HEK293 (cell line): Measurements from ENCODE around the gene SF3B5.

Experiments used
- CTCF ChIP-seq: fragments of 450-650 bp; formaldehyde crosslinking; IDR thresholded peaks from 2 replicates; pipeline ENCODE4 v1.5.1; 2016; ENCODE audit warnings: missing biosample characterization, missing genetic modification characterization
- KLF1 ChIP-seq: fragments of 450-650 bp; formaldehyde crosslinking; IDR thresholded peaks from 2 replicates; pipeline ENCODE4 v1.5.1; 2016; ENCODE audit warnings: missing biosample characterization, missing genetic modification characterization
- REST ChIP-seq: fragments of 450-650 bp; formaldehyde crosslinking; IDR thresholded peaks from 2 replicates; pipeline ENCODE4 v1.5.1; 2016; ENCODE audit warnings: missing biosample characterization, missing genetic modification characterization
- YY1 ChIP-seq: fragments of 450-650 bp; formaldehyde crosslinking; IDR thresholded peaks from 2 replicates; pipeline ENCODE4 v1.5.1; 2018; ENCODE audit warnings: missing biosample characterization, missing genetic modification characterization
- ZNF18 ChIP-seq: fragments of 450-650 bp; formaldehyde crosslinking; IDR thresholded peaks from 2 replicates; pipeline ENCODE4 v1.5.1; 2016; ENCODE audit warnings: missing biosample characterization, missing genetic modification characterization
- ZNF26 ChIP-seq: fragments of 450-650 bp; formaldehyde crosslinking; IDR thresholded peaks from 2 replicates; pipeline ENCODE4 v1.5.1; 2016; ENCODE audit warnings: missing biosample characterization, missing genetic modification characterization
- ZNF701 ChIP-seq: fragments of 450-650 bp; formaldehyde crosslinking; IDR thresholded peaks from 2 replicates; pipeline ENCODE4 v1.5.1; 2016; ENCODE audit warnings: missing biosample characterization, missing genetic modification characterization

GRCh38 chr6:144090384-144090783, 5.0 kb downstream of the SF3B5 start:
- TF ChIP-seq REST (tag by site-specific recombination) (no peak), ZNF18 (tag by site-specific recombination) (no peak), KLF1 (tag by site-specific recombination) (no peak), ZNF701 (no peak), CTCF (tag by site-specific recombination) (no peak), ZNF26 (no peak), YY1 (tag by site-specific recombination) (no peak)
